Hippocampal formation (tissue), 2 donors: ENCODE data around the gene COA1.
"Not testable (repeated sequence)": the region's sequence is repeated elsewhere in the genome, so short reads cannot be mapped to it uniquely, and the experiment has no call there.

Experiments
- DNase-seq, 2 donors: peaks; one replicate each; lab custom pipeline; 2025; lab: John Stamatoyannopoulos, UW

COA1 gene

GRCh38 chr7:43758029-43758821 is 28.9 kb upstream of the COA1 start, which contains the start of gene BLVRA:
TSS of gene BLVRA (plus strand) at chr7:43758680. CDS start at chr7:43771159, 12,479 bp downstream.
- DNase-seq, result peak; percentile 0 to 41

- DNase-seq, result no peak
Observed at GRCh38 chr7:43757073-43757720, 27.9 kb upstream of the COA1 start.

- DNase-seq, result peak in 1 of 2 donors; percentile 0
Observed at GRCh38 chr7:43756368-43757072, 27.2 kb upstream of the COA1 start.

GRCh38 chr7:43754596-43754995 is 25.3 kb upstream of the COA1 start:
- no peak for DNase-seq

GRCh38 chr7:43753843-43754242 is 24.5 kb upstream of the COA1 start:
- no peak for DNase-seq

GRCh38 chr7:43753271-43753810 is 24.0 kb upstream of the COA1 start:
- no peak for DNase-seq

GRCh38 chr7:43752411-43752810 is 23.1 kb upstream of the COA1 start:
- no peak for DNase-seq

- no peak for DNase-seq
Observed at GRCh38 chr7:43750016-43750887, 20.9 kb upstream of the COA1 start.

GRCh38 chr7:43749383-43749940 is 20.1 kb upstream of the COA1 start:
- no peak for DNase-seq

GRCh38 chr7:43747328-43748105 is 18.2 kb upstream of the COA1 start:
- DNase-seq, result no peak

GRCh38 chr7:43742692-43743091 is 13.4 kb upstream of the COA1 start:
- no peak for DNase-seq

GRCh38 chr7:43737467-43738127 is 8.3 kb upstream of the COA1 start:
- no peak for DNase-seq

GRCh38 chr7:43735802-43736603 is 6.7 kb upstream of the COA1 start:
- DNase-seq, result no peak

- DNase-seq, result no peak
Observed at GRCh38 chr7:43735403-43735801, 6.1 kb upstream of the COA1 start.

- DNase-seq, result not testable (repeated sequence)
Observed at GRCh38 chr7:43734575-43735332, 5.4 kb upstream of the COA1 start.

GRCh38 chr7:43731494-43731893 is 2.2 kb upstream of the COA1 start:
- not testable (repeated sequence) for DNase-seq

GRCh38 chr7:43729924-43730248 is 563 bp upstream of the COA1 start:
- no peak for DNase-seq

GRCh38 chr7:43727494-43727893 is 1.8 kb downstream of the COA1 start:
- no peak for DNase-seq
